OCI-LY1 (cell line): ENCODE measurements around the gene ALG1.
"Not testable (repeated sequence)": the region's sequence is repeated elsewhere in the genome, so short reads cannot be mapped to it uniquely, and the experiment has no call there.

ENCODE experiments used
- H2AFZ ChIP-seq: fragments of 200-600 bp; sonication (generic), shearing (Covaris generic); 2 replicates; pipeline ENCODE4 v1.6.0; 2014; ENCODE audit warnings: antibody characterized with exemption, mild to moderate bottlenecking, low read length
- H3F3A ChIP-seq: fragments of 200-600 bp; sonication (generic), shearing (Covaris generic); 2 replicates; pipeline ENCODE4 v1.6.0; 2014; ENCODE audit warnings: mild to moderate bottlenecking, antibody characterized with exemption, low read length, moderate library complexity; ENCODE audit not compliant: insufficient read depth
- H3K27ac ChIP-seq: fragments of 200-600 bp; sonication (generic); 2 replicates; pipeline ENCODE4 v1.5.1; 2014; ENCODE audit warnings: low read length, mixed run types, mild to moderate bottlenecking, low read depth; ENCODE audit not compliant: poor library complexity, severe bottlenecking
- H3K27me3 ChIP-seq: fragments of 200-600 bp; sonication (generic); 2 replicates; pipeline ENCODE4 v1.6.0; 2014; ENCODE audit warnings: antibody characterized with exemption, mild to moderate bottlenecking, low read length, moderate library complexity; ENCODE audit not compliant: insufficient read depth
- H3K36me3 ChIP-seq: fragments of 200-600 bp; sonication (generic); 2 replicates; pipeline ENCODE4 v1.6.1; 2014; ENCODE audit warnings: mild to moderate bottlenecking, antibody characterized with exemption, low read length, moderate library complexity, mixed read lengths; ENCODE audit not compliant: insufficient read depth
- H3K4me1 ChIP-seq: fragments of 200-600 bp; sonication (generic); 2 replicates; pipeline ENCODE4 v1.5.1; 2014; ENCODE audit warnings: mild to moderate bottlenecking, low read length, moderate library complexity; ENCODE audit not compliant: insufficient read depth, severe bottlenecking
- H3K4me2 ChIP-seq: fragments of 200-600 bp; sonication (generic), shearing (Covaris generic); 2 replicates; pipeline ENCODE4 v1.6.1; 2014; ENCODE audit warnings: low read length
- H3K4me3 ChIP-seq: fragments of 200-600 bp; sonication (generic); 2 replicates; pipeline ENCODE4 v1.5.1; 2014; ENCODE audit warnings: low read length, low read depth, mild to moderate bottlenecking, mixed read lengths; ENCODE audit not compliant: poor library complexity, severe bottlenecking
- H3K79me2 ChIP-seq: fragments of 200-600 bp; shearing (Covaris generic); 2 replicates; pipeline ENCODE4 v1.6.1; 2016; ENCODE audit warnings: mixed run types, low read length, mixed read lengths; ENCODE audit not compliant: insufficient read depth
- H3K9ac ChIP-seq: fragments of 200-600 bp; sonication (generic), shearing (Covaris generic); 2 replicates; pipeline ENCODE4 v1.6.1; 2014; ENCODE audit warnings: mild to moderate bottlenecking, low read length, mixed read lengths
- H3K9me2 ChIP-seq: fragments of 200-600 bp; sonication (generic), shearing (Covaris generic); 2 replicates; pipeline ENCODE4 v1.6.1; 2014; ENCODE audit warnings: low read depth, mild to moderate bottlenecking, low read length, mixed read lengths
- H3K9me3 ChIP-seq: fragments of 200-600 bp; shearing (Covaris generic); 2 replicates; pipeline ENCODE4 v1.6.1; 2014; ENCODE audit warnings: low read length, mixed read lengths
- H4K20me1 ChIP-seq: fragments of 200-600 bp; sonication (generic), shearing (Covaris generic); 2 replicates; pipeline ENCODE4 v1.6.0; 2016; ENCODE audit warnings: mild to moderate bottlenecking, low read length; ENCODE audit not compliant: insufficient read depth
- EZH2 ChIP-seq: fragments of 200-600 bp; sonication (generic), shearing (Covaris generic); IDR thresholded peaks from 2 replicates; pipeline ENCODE4 v1.8.0; 2017; ENCODE audit warnings: borderline replicate concordance, mixed run types, mild to moderate bottlenecking, antibody characterized with exemption, low read length, moderate library complexity, mixed read lengths
- TF ChIP-seq, protein P1 (sequence below): fragments of 200-600 bp; sonication (generic), shearing (Covaris generic); IDR thresholded peaks from 2 replicates; pipeline ENCODE4 v1.5.1; 2017; ENCODE audit warnings: mild to moderate bottlenecking, antibody characterized with exemption, low read length, moderate library complexity, mixed read lengths

ALG1 gene

GRCh38 chr16:5103296-5104032 lies 31.8 kb downstream of the ALG1 start:
- not testable (repeated sequence) for H3K79me2 ChIP-seq, H4K20me1 ChIP-seq, H3F3A ChIP-seq, H2AFZ ChIP-seq, H3K4me1 ChIP-seq, H3K4me2 ChIP-seq, H3K9me3 ChIP-seq, H3K27me3 ChIP-seq, H3K36me3 ChIP-seq, H3K27ac ChIP-seq, H3K9ac ChIP-seq, H3K9me2 ChIP-seq, H3K4me3 ChIP-seq

DNA sequence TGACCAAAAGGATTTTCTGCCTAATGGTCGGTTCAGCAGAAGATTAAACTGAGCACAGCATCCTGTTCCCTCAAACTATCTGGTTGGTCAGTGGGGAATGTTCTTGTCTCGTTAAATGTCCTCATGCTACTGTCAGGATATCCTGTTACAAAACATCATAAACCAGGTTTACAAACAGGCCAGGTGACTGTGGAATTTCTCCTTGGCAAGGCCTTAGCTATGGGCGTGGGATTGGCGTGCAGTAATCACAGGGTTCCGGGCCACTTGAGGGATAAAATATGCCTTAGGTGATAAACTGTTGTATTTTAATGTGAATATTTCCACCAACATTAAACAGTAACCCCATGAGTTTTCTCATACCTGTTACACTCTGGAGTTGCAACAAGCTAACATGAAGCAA lies 33.4 kb downstream of the ALG1 start:
- not testable (repeated sequence) for H3K4me2 ChIP-seq, H3K27ac ChIP-seq, H3K79me2 ChIP-seq, H4K20me1 ChIP-seq, H3K9ac ChIP-seq, H2AFZ ChIP-seq, H3F3A ChIP-seq, H3K9me2 ChIP-seq, H3K4me1 ChIP-seq, H3K36me3 ChIP-seq, H3K4me3 ChIP-seq, H3K9me3 ChIP-seq, H3K27me3 ChIP-seq

DNA sequence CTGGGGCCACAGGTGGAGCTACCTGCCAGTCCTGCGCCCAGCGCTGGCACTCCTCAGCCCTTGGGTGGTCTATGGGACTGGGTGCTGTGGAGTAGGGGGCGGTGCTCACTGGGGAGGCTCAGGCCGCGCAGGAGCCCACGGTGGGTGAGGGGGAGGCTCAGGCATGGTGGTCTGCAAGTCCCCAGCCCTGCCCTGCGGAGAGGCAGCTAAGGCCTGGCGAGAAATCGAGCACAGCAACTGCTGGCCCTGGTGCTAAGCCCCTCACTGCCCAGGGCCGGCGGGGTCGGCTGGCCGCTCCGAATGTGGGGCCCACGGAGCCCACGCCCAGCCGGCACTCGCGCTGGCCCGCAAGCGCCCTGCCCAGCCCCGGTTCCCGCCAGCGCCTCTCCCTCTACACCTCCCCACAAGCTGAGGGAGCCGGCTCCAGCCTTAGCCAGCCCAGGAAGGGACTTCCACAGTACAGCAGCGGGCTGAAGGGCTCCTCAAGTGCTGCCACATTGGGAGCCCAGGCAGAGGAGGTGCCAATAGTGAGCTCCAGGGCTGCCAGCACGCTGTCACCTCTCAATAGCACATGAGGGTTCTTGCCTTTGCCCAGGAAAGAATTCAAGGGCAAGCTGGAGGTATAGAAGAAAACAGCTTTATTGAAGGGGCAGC lies 37.0 kb downstream of the ALG1 start:
- Histone ChIP-seq H3F3A (no peaks in the 10 kb centered on the region), H3K4me1 (no peaks in the 10 kb centered on the region), H3K9ac (no peak overlapping the region), H3K4me3 (no peak overlapping the region), H3K4me2 (no peak overlapping the region), H2AFZ (no peak overlapping the region), H3K27ac (no peak overlapping the region), H3K9me2 (no peaks in the 10 kb centered on the region), H3K27me3 (no peaks in the 10 kb centered on the region), H3K36me3 (no peaks in the 10 kb centered on the region), H4K20me1 (no peaks in the 10 kb centered on the region), H3K79me2 (no peaks in the 10 kb centered on the region), H3K9me3 (no peaks in the 10 kb centered on the region)
- no peak for TF ChIP-seq EZH2
- TF ChIP-seq, protein P1, sequence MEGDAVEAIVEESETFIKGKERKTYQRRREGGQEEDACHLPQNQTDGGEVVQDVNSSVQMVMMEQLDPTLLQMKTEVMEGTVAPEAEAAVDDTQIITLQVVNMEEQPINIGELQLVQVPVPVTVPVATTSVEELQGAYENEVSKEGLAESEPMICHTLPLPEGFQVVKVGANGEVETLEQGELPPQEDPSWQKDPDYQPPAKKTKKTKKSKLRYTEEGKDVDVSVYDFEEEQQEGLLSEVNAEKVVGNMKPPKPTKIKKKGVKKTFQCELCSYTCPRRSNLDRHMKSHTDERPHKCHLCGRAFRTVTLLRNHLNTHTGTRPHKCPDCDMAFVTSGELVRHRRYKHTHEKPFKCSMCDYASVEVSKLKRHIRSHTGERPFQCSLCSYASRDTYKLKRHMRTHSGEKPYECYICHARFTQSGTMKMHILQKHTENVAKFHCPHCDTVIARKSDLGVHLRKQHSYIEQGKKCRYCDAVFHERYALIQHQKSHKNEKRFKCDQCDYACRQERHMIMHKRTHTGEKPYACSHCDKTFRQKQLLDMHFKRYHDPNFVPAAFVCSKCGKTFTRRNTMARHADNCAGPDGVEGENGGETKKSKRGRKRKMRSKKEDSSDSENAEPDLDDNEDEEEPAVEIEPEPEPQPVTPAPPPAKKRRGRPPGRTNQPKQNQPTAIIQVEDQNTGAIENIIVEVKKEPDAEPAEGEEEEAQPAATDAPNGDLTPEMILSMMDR, result no peak

DNA sequence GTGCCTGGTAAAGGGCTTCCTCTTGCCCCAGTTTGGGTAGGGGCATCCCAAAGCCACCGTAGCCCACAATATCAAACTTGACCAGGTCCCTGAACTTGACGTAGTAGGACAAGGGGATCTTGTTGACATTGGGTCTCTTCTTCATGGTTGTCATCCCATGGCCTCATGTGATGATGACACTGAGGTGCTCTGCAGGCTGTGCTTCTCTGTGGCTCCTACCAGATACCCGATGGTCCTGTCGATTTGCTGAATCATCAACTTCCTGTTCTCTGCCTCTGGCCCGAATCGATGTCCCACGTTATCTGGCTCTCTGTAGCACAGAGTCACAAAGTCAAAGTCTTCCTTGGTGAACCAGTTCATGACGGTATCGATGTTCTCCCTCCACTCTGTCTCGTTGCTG lies 39.3 kb downstream of the ALG1 start:
- H2AFZ ChIP-seq, H3K9ac ChIP-seq, H3K4me2 ChIP-seq, H3K9me3 ChIP-seq, H4K20me1 ChIP-seq, H3K4me3 ChIP-seq, H3K27me3 ChIP-seq, H3F3A ChIP-seq, H3K27ac ChIP-seq, H3K4me1 ChIP-seq, H3K9me2 ChIP-seq, H3K36me3 ChIP-seq, H3K79me2 ChIP-seq: not testable (repeated sequence)

DNA sequence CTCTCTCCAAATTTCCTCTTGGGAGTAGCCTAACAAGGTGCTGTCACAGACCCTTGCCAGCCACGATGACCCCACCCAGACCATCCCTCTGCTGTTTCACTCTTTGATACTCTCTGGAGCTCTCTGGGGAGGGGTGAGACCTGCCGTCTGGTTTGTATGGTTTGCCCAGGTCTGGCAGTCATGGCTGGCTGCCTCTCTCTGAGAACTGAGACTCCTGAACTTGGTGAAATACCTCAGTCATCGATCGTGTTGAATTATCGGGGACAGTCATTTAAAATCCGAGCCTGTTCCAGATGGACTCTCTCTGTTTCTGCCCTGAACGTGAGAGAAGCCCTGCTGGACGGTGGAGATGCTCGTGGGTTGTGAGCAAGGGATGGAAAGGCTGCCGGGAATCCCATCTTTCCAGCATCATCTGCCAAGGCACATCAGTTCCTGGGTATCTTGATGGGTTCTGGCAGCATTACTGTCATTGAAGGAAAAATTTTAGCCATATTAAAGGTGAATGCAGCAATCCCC lies 45.2 kb downstream of the ALG1 start:
- H3K4me2 ChIP-seq, H3K79me2 ChIP-seq, H3K27ac ChIP-seq: not testable (repeated sequence)

GRCh38 chr16:5117300-5118087 lies 45.9 kb downstream of the ALG1 start:
- not testable (repeated sequence) for H3K9me2 ChIP-seq, H3F3A ChIP-seq, H3K27ac ChIP-seq, H3K36me3 ChIP-seq, H3K79me2 ChIP-seq, H3K4me1 ChIP-seq, H3K4me2 ChIP-seq, H3K4me3 ChIP-seq, H2AFZ ChIP-seq, H3K9ac ChIP-seq, H3K9me3 ChIP-seq, H3K27me3 ChIP-seq, H4K20me1 ChIP-seq

More for the DNA sequence above, 45.2 kb downstream of the ALG1 start:
- not testable (repeated sequence) for H3K36me3 ChIP-seq, H3K9me2 ChIP-seq, H3F3A ChIP-seq, H3K4me3 ChIP-seq, H3K9me3 ChIP-seq, H3K27me3 ChIP-seq, H2AFZ ChIP-seq, H4K20me1 ChIP-seq, H3K4me1 ChIP-seq, H3K9ac ChIP-seq
